IPS-15b (cell line): ENCODE measurements around the gene MAPKAPK3.
"Not testable (repeated sequence)": the region's sequence is repeated elsewhere in the genome, so short reads cannot be mapped to it uniquely, and the experiment has no call there.

Experiments
- H3K27me3 ChIP-seq: one replicate; pipeline ENCODE4 v1.6.1; 2013; ENCODE audit warnings: low read length; ENCODE audit not compliant: control insufficient read depth, insufficient read depth
- H3K36me3 ChIP-seq: one replicate; pipeline ENCODE4 v1.6.1; 2013; ENCODE audit warnings: low read length; ENCODE audit not compliant: control insufficient read depth, insufficient read depth
- H3K4me1 ChIP-seq: one replicate; pipeline ENCODE4 v1.6.1; 2013; ENCODE audit warnings: mild to moderate bottlenecking, low read length; ENCODE audit not compliant: control insufficient read depth, insufficient read depth
- H3K4me3 ChIP-seq: one replicate; pipeline ENCODE4 v1.5.1; 2013; ENCODE audit warnings: low read depth, low read length
- H3K9ac ChIP-seq: one replicate; pipeline ENCODE4 v1.6.1; 2013; ENCODE audit warnings: low read depth, mild to moderate bottlenecking, low read length
- H3K9me3 ChIP-seq: one replicate; pipeline ENCODE4 v1.6.1; 2013; ENCODE audit warnings: mild to moderate bottlenecking, low read length; ENCODE audit not compliant: control insufficient read depth, insufficient read depth

Gene MAPKAPK3

GRCh38 chr3:50655009-50655830 lies 38.3 kb downstream of the MAPKAPK3 start:
- no peak overlapping the region for H3K9ac ChIP-seq
- H3K4me1 ChIP-seq = peaks cover 7% of the 10 kb centered on the region
- H3K9me3 ChIP-seq = no peaks in the 10 kb centered on the region
- no peaks in the 10 kb centered on the region for H3K27me3 ChIP-seq
- H3K4me3 ChIP-seq = no peak overlapping the region
- no peaks in the 10 kb centered on the region for H3K36me3 ChIP-seq

GRCh38 chr3:50656417-50657195 lies 39.7 kb downstream of the MAPKAPK3 start:
- Histone ChIP-seq H3K9me3 (no peaks in the 10 kb centered on the region), H3K9ac (no peak overlapping the region)

GRCh38 chr3:50657407-50657806 lies 40.5 kb downstream of the MAPKAPK3 start:
- Histone ChIP-seq H3K9ac (no peak overlapping the region), H3K4me3 (no peak overlapping the region), H3K36me3 (no peaks in the 10 kb centered on the region), H3K27me3 (no peaks in the 10 kb centered on the region), H3K4me1 (peaks cover 2% of the 10 kb centered on the region), H3K9me3 (no peaks in the 10 kb centered on the region)

More at GRCh38 chr3:50656417-50657195, 39.7 kb downstream of the MAPKAPK3 start:
- H3K27me3 ChIP-seq = no peaks in the 10 kb centered on the region
- H3K4me1 ChIP-seq = peaks cover 7% of the 10 kb centered on the region
- no peak overlapping the region for H3K4me3 ChIP-seq
- no peaks in the 10 kb centered on the region for H3K36me3 ChIP-seq

- Histone ChIP-seq H3K27me3 (no peaks in the 10 kb centered on the region), H3K4me1 (no peaks in the 10 kb centered on the region)
Measured at GRCh38 chr3:50657816-50658215, 40.9 kb downstream of the MAPKAPK3 start.

GRCh38 chr3:50658416-50658815 lies 41.5 kb downstream of the MAPKAPK3 start:
- Histone ChIP-seq H3K4me1 (no peaks in the 10 kb centered on the region), H3K27me3 (no peaks in the 10 kb centered on the region), H3K9me3 (no peaks in the 10 kb centered on the region), H3K36me3 (no peaks in the 10 kb centered on the region), H3K4me3 (no peak overlapping the region), H3K9ac (no peak overlapping the region)

More at GRCh38 chr3:50657816-50658215, 40.9 kb downstream of the MAPKAPK3 start:
- no peaks in the 10 kb centered on the region for H3K9me3 ChIP-seq
- H3K4me3 ChIP-seq = no peak overlapping the region
- no peaks in the 10 kb centered on the region for H3K36me3 ChIP-seq
- H3K9ac ChIP-seq = no peak overlapping the region

- no peak overlapping the region for H3K9ac ChIP-seq
- no peaks in the 10 kb centered on the region for H3K27me3 ChIP-seq
- H3K4me3 ChIP-seq = no peak overlapping the region
- H3K36me3 ChIP-seq = no peaks in the 10 kb centered on the region
- H3K9me3 ChIP-seq = no peaks in the 10 kb centered on the region
- no peaks in the 10 kb centered on the region for H3K4me1 ChIP-seq
Measured at GRCh38 chr3:50658831-50659230, 41.9 kb downstream of the MAPKAPK3 start.

GRCh38 chr3:50660386-50660785 lies 43.4 kb downstream of the MAPKAPK3 start:
- Histone ChIP-seq H3K27me3 (no peaks in the 10 kb centered on the region), H3K4me1 (no peaks in the 10 kb centered on the region), H3K4me3 (no peak overlapping the region), H3K36me3 (no peaks in the 10 kb centered on the region), H3K9me3 (no peaks in the 10 kb centered on the region), H3K9ac (no peak overlapping the region)

GRCh38 chr3:50661321-50661837 lies 44.4 kb downstream of the MAPKAPK3 start:
- H3K27me3 ChIP-seq = no peaks in the 10 kb centered on the region
- H3K36me3 ChIP-seq = no peaks in the 10 kb centered on the region
- H3K9me3 ChIP-seq = no peaks in the 10 kb centered on the region
- H3K9ac ChIP-seq = no peak overlapping the region
- no peak overlapping the region for H3K4me3 ChIP-seq
- no peaks in the 10 kb centered on the region for H3K4me1 ChIP-seq

GRCh38 chr3:50662408-50662807 lies 45.5 kb downstream of the MAPKAPK3 start:
- Histone ChIP-seq H3K27me3 (no peaks in the 10 kb centered on the region), H3K9me3 (no peaks in the 10 kb centered on the region), H3K9ac (no peak overlapping the region), H3K4me3 (no peak overlapping the region), H3K4me1 (peaks cover 2% of the 10 kb centered on the region), H3K36me3 (no peaks in the 10 kb centered on the region)

GRCh38 chr3:50665081-50665840 lies 48.3 kb downstream of the MAPKAPK3 start:
- no peaks in the 10 kb centered on the region for H3K36me3 ChIP-seq
- no peak overlapping the region for H3K9ac ChIP-seq

GRCh38 chr3:50665841-50666115 lies 48.8 kb downstream of the MAPKAPK3 start:
- not testable (repeated sequence) for H3K4me3 ChIP-seq

More at GRCh38 chr3:50665081-50665840, 48.3 kb downstream of the MAPKAPK3 start:
- H3K9me3 ChIP-seq = no peaks in the 10 kb centered on the region
- H3K27me3 ChIP-seq = no peaks in the 10 kb centered on the region
- no peak overlapping the region for H3K4me3 ChIP-seq
- H3K4me1 ChIP-seq = peaks cover 4% of the 10 kb centered on the region

More at GRCh38 chr3:50665841-50666115, 48.8 kb downstream of the MAPKAPK3 start:
- not testable (repeated sequence) for H3K4me1 ChIP-seq, H3K27me3 ChIP-seq, H3K9ac ChIP-seq, H3K36me3 ChIP-seq, H3K9me3 ChIP-seq
